22Rv1 (cell line): Measurements from ENCODE around the gene WDR1.

Source experiments
- H3K27ac ChIP-seq: fragments of 450-650 bp; 2 replicates; pipeline ENCODE4 v1.5.1; 2017
- ZFX ChIP-seq: fragments of 450-650 bp; IDR thresholded peaks from 2 replicates; pipeline ENCODE4 v1.6.1; 2017; ENCODE audit warnings: antibody characterized with exemption, borderline replicate concordance
- TF ChIP-seq, protein P1 (sequence below): fragments of 450-650 bp; IDR thresholded peaks from 2 replicates; pipeline ENCODE4 v1.5.1; 2017; ENCODE audit warnings: mild to moderate bottlenecking

WDR1 gene

GRCh38 chr4:10036807-10037342, 79.7 kb downstream of the WDR1 start:
- TF ChIP-seq, protein P1, sequence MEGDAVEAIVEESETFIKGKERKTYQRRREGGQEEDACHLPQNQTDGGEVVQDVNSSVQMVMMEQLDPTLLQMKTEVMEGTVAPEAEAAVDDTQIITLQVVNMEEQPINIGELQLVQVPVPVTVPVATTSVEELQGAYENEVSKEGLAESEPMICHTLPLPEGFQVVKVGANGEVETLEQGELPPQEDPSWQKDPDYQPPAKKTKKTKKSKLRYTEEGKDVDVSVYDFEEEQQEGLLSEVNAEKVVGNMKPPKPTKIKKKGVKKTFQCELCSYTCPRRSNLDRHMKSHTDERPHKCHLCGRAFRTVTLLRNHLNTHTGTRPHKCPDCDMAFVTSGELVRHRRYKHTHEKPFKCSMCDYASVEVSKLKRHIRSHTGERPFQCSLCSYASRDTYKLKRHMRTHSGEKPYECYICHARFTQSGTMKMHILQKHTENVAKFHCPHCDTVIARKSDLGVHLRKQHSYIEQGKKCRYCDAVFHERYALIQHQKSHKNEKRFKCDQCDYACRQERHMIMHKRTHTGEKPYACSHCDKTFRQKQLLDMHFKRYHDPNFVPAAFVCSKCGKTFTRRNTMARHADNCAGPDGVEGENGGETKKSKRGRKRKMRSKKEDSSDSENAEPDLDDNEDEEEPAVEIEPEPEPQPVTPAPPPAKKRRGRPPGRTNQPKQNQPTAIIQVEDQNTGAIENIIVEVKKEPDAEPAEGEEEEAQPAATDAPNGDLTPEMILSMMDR, result no peak
- no peak for TF ChIP-seq ZFX
- no peak overlapping the region for H3K27ac ChIP-seq

DNA sequence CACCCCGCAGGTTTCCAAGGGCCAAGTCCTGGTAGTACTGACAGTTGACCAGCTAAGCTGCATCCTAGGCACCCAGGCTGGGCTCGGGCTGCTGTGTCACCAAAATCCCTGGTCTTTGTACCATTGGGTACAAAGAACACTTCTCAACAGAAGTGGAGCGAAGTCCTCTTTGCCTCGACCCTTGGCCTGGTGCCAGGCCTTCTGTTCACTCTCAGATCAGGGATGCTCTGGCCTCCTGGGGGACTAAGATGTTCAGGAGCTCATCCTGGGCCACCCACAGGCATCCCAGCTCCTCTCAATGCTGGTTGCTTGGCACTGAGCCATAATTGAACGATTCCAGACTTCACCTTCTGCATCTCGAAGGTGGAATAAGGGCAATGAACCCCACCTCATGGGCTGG, 81.5 kb downstream of the WDR1 start:
- no peak overlapping the region for H3K27ac ChIP-seq

GRCh38 chr4:10034612-10035104, 81.9 kb downstream of the WDR1 start:
- no peak overlapping the region for H3K27ac ChIP-seq
- TF ChIP-seq ZFX, result no peak

More for the DNA sequence above, 81.5 kb downstream of the WDR1 start:
- TF ChIP-seq, protein P1, result no peak
- TF ChIP-seq ZFX, result no peak

DNA sequence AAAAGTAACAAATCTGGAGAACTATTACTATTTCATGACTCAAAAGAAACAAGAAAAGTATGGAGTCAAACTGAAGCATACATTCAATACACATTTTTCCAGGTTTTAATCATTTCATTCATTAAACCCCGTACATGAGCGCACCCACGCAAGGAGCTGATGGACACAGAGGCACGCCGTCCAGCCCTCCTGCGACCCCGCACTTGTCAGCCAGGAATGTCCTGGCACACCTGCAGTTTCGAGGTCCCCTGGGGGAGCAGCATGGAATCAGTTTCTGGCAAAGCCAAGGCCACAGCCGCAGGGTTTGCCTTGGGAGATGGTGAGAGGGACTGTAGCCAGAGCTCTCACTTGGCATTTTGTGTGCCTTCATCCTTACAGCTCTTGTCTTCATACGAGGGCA, 82.5 kb downstream of the WDR1 start:
- no peak overlapping the region for H3K27ac ChIP-seq
- TF ChIP-seq, protein P1, result no peak
- no peak for TF ChIP-seq ZFX

DNA sequence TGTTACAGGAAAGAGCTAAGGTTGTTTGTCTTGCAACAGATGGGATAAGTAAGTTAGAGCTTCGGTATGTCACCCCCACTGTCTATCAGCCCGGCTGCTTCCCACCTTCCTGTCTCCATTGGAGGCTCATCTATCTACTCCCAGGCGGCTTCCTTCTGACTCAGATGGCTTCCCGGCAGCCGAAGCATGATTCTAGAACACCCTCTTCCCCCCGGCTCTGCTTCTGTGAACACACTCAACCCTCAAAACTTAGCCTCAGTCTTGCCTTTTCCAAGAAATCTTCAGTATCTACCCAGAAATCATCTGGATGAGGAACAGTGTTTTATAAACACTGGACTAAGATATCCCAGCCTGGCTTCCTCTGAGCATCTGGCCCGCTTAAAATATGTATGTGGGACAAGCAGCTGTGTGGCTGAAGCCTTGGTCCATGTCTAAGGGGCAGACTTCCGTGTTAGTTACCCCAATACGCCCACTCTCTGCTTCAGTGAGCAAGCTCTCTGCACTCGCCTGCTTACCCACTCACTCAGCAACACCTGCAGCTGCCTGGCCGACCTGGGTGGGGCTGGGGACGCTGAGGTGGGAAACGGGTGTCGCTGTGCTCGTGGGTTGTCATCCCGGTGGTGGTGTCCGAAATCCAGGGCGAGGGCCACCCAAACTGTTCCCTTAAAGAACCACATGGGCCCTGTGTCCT, 83.3 kb downstream of the WDR1 start:
- no peak overlapping the region for H3K27ac ChIP-seq
- TF ChIP-seq, protein P1, result no peak
- no peak for TF ChIP-seq ZFX

GRCh38 chr4:10032625-10033024, 84.0 kb downstream of the WDR1 start:
- no peak for TF ChIP-seq ZFX
- TF ChIP-seq, protein P1, result no peak
- H3K27ac ChIP-seq, result no peak overlapping the region

- TF ChIP-seq ZFX, result no peak
- TF ChIP-seq, protein P1, result no peak
- H3K27ac ChIP-seq, result no peak overlapping the region
These were observed 84.7 kb downstream of the WDR1 start for GRCh38 chr4:10031668-10032590.
